ENCODE measurements around the gene CACNG8. TPM values are rescaled to one million over a fixed set of nuclear protein-coding genes. Genes with fewer than 3 reads are reported as not detected.

CACNG8 gene
- total and polyA plus RNA-seq, 5 donors from 2014 or later: not detected

- Histone ChIP-seq H3K27me3 (ENCODE audit: control insufficient read depth, insufficient read depth, low read length) (peaks cover 18% of the 10 kb centered on the region), H3K27ac (ENCODE audit: insufficient read depth, low read length, poor library complexity, severe bottlenecking) (no peak overlapping the region), H3K36me3 (ENCODE audit: control insufficient read depth, insufficient read depth, low read length) (no peaks in the 10 kb centered on the region), H3K4me3 (ENCODE audit: low read depth, low read length) (no peak overlapping the region), H3K4me1 (ENCODE audit: control insufficient read depth, insufficient read depth, low read length, poor library complexity, severe bottlenecking) (peaks cover 27% of the 10 kb centered on the region), H3K9me3 (ENCODE audit: control insufficient read depth in 2 of 2, low read length in 2 of 2) (peaks cover 0 to 4% of the 10 kb centered on the region in 2 experiments)
- Mint-ChIP-seq H3K4me1 (peaks cover 0 to 33% (median 19%) of the 10 kb centered on the region in 4 donors), H3K9me3 (peaks cover 0 to 8% (median 4%) of the 10 kb centered on the region in 7 donors), H3K4me3 (peak overlapping the region in 3 of 4 donors; percentile 61 to 67 (median 63)), H3K36me3 (peaks cover 8% of the 10 kb centered on the region), H3K27ac (no peak overlapping the region), H3K27me3 (peaks cover 46% of the 10 kb centered on the region)
- DNase-seq: no peak
- no peak for ATAC-seq (ENCODE audit: low read depth in 2 of 2)
Measured at GRCh38 chr19:53980539-53981375, 18.0 kb downstream of the CACNG8 start.

GRCh38 chr19:53981376-53981951, 18.7 kb downstream of the CACNG8 start:
- no peak overlapping the region for H3K4me3 ChIP-seq (ENCODE audit: low read depth, low read length)
- Mint-ChIP-seq H3K9me3 (peaks cover 0 to 8% (median 4%) of the 10 kb centered on the region in 7 donors), H3K27ac (no peak overlapping the region), H3K36me3 (peaks cover 8% of the 10 kb centered on the region), H3K27me3 (peaks cover 42% of the 10 kb centered on the region), H3K4me3 (peak overlapping the region in 3 of 4 donors; percentile 60 to 63 (median 61)), H3K4me1 (peaks cover 0 to 33% (median 19%) of the 10 kb centered on the region in 4 donors)
- ATAC-seq (ENCODE audit: low read depth in 2 of 2) (no peak), DNase-seq (no peak)
- H3K9me3 ChIP-seq (ENCODE audit: control insufficient read depth in 2 of 2, low read length in 2 of 2): peaks cover 0 to 4% of the 10 kb centered on the region in 2 experiments
- H3K4me1 ChIP-seq (ENCODE audit: control insufficient read depth, insufficient read depth, low read length, poor library complexity, severe bottlenecking): peaks cover 27% of the 10 kb centered on the region
- H3K36me3 ChIP-seq (ENCODE audit: control insufficient read depth, insufficient read depth, low read length): no peaks in the 10 kb centered on the region
- H3K27ac ChIP-seq (ENCODE audit: insufficient read depth, low read length, poor library complexity, severe bottlenecking): no peak overlapping the region
- peaks cover 16% of the 10 kb centered on the region for H3K27me3 ChIP-seq (ENCODE audit: control insufficient read depth, insufficient read depth, low read length)

- Histone ChIP-seq H3K36me3 (ENCODE audit: control insufficient read depth, insufficient read depth, low read length) (no peaks in the 10 kb centered on the region), H3K27ac (ENCODE audit: insufficient read depth, low read length, poor library complexity, severe bottlenecking) (no peak overlapping the region), H3K4me1 (ENCODE audit: control insufficient read depth, insufficient read depth, low read length, poor library complexity, severe bottlenecking) (peaks cover 27% of the 10 kb centered on the region), H3K9me3 (ENCODE audit: control insufficient read depth in 2 of 2, low read length in 2 of 2) (peaks cover 0 to 4% of the 10 kb centered on the region in 2 experiments), H3K27me3 (ENCODE audit: control insufficient read depth, insufficient read depth, low read length) (peaks cover 14% of the 10 kb centered on the region), H3K4me3 (ENCODE audit: low read depth, low read length) (no peak overlapping the region)
- Mint-ChIP-seq H3K9me3 (peaks cover 0 to 6% (median 4%) of the 10 kb centered on the region in 7 donors), H3K36me3 (peaks cover 8% of the 10 kb centered on the region), H3K4me1 (peaks cover 0 to 33% (median 19%) of the 10 kb centered on the region in 4 donors), H3K27ac (no peak overlapping the region), H3K4me3 (no peak overlapping the region), H3K27me3 (peaks cover 40% of the 10 kb centered on the region)
- DNase-seq (no peak), ATAC-seq (ENCODE audit: low read depth in 2 of 2) (no peak)
Measured at GRCh38 chr19:53982001-53982451, 19.3 kb downstream of the CACNG8 start.

- H3K27me3 Mint-ChIP-seq: peaks cover 34% of the 10 kb centered on the region
Measured at GRCh38 chr19:53982611-53983010, 19.9 kb downstream of the CACNG8 start.

GRCh38 chr19:53983457-53984289, 20.9 kb downstream of the CACNG8 start:
- Histone ChIP-seq H3K27me3 (ENCODE audit: control insufficient read depth, insufficient read depth, low read length) (peaks cover 6% of the 10 kb centered on the region), H3K36me3 (ENCODE audit: control insufficient read depth, insufficient read depth, low read length) (no peaks in the 10 kb centered on the region), H3K27ac (ENCODE audit: insufficient read depth, low read length, poor library complexity, severe bottlenecking) (no peak overlapping the region), H3K4me3 (ENCODE audit: low read depth, low read length) (no peak overlapping the region), H3K9me3 (ENCODE audit: control insufficient read depth in 2 of 2, low read length in 2 of 2) (no peaks in the 10 kb centered on the region), H3K4me1 (ENCODE audit: control insufficient read depth, insufficient read depth, low read length, poor library complexity, severe bottlenecking) (peaks cover 14% of the 10 kb centered on the region)
- ATAC-seq (ENCODE audit: low read depth in 2 of 2) (no peak), DNase-seq (no peak)
- H3K36me3 Mint-ChIP-seq: peaks cover 8% of the 10 kb centered on the region
- H3K9me3 Mint-ChIP-seq: peaks cover 0 to 6% (median 3%) of the 10 kb centered on the region in 7 donors
- no peak overlapping the region for H3K4me3 Mint-ChIP-seq
- H3K27me3 Mint-ChIP-seq: peaks cover 26% of the 10 kb centered on the region
- no peak overlapping the region for H3K27ac Mint-ChIP-seq
- H3K4me1 Mint-ChIP-seq: peaks cover 0 to 24% (median 13%) of the 10 kb centered on the region in 4 donors

More at GRCh38 chr19:53982611-53983010, 19.9 kb downstream of the CACNG8 start:
- Histone ChIP-seq H3K9me3 (ENCODE audit: control insufficient read depth in 2 of 2, low read length in 2 of 2) (no peaks in the 10 kb centered on the region), H3K36me3 (ENCODE audit: control insufficient read depth, insufficient read depth, low read length) (no peaks in the 10 kb centered on the region), H3K4me3 (ENCODE audit: low read depth, low read length) (no peak overlapping the region), H3K4me1 (ENCODE audit: control insufficient read depth, insufficient read depth, low read length, poor library complexity, severe bottlenecking) (peaks cover 23% of the 10 kb centered on the region), H3K27ac (ENCODE audit: insufficient read depth, low read length, poor library complexity, severe bottlenecking) (no peak overlapping the region), H3K27me3 (ENCODE audit: control insufficient read depth, insufficient read depth, low read length) (peaks cover 8% of the 10 kb centered on the region)
- H3K27ac Mint-ChIP-seq: no peak overlapping the region
- H3K4me1 Mint-ChIP-seq: peaks cover 0 to 30% (median 15%) of the 10 kb centered on the region in 4 donors
- ATAC-seq (ENCODE audit: low read depth in 2 of 2) (no peak), DNase-seq (no peak)
- peaks cover 0 to 6% (median 3%) of the 10 kb centered on the region in 7 donors for H3K9me3 Mint-ChIP-seq
- no peak overlapping the region for H3K4me3 Mint-ChIP-seq
- H3K36me3 Mint-ChIP-seq: peaks cover 8% of the 10 kb centered on the region

GRCh38 chr19:53985863-53986262, 23.1 kb downstream of the CACNG8 start:
- Histone ChIP-seq H3K27ac (ENCODE audit: insufficient read depth, low read length, poor library complexity, severe bottlenecking) (no peak overlapping the region), H3K4me1 (ENCODE audit: control insufficient read depth, insufficient read depth, low read length, poor library complexity, severe bottlenecking) (peaks cover 3% of the 10 kb centered on the region), H3K4me3 (ENCODE audit: low read depth, low read length) (no peak overlapping the region), H3K27me3 (ENCODE audit: control insufficient read depth, insufficient read depth, low read length) (no peaks in the 10 kb centered on the region), H3K9me3 (ENCODE audit: control insufficient read depth in 2 of 2, low read length in 2 of 2) (no peaks in the 10 kb centered on the region), H3K36me3 (ENCODE audit: control insufficient read depth, insufficient read depth, low read length) (no peaks in the 10 kb centered on the region)
- Mint-ChIP-seq H3K9me3 (peaks cover 0 to 4% (median 0%) of the 10 kb centered on the region in 7 donors), H3K4me1 (peaks cover 0 to 7% (median 3%) of the 10 kb centered on the region in 4 donors), H3K4me3 (no peak overlapping the region), H3K36me3 (no peaks in the 10 kb centered on the region), H3K27ac (no peak overlapping the region), H3K27me3 (peaks cover 10% of the 10 kb centered on the region)
- ATAC-seq (ENCODE audit: low read depth in 2 of 2): no peak
- DNase-seq: no peak

GRCh38 chr19:53988981-53989380, 26.2 kb downstream of the CACNG8 start:
- H3K4me3 Mint-ChIP-seq: no peak overlapping the region
- peaks cover 15% of the 10 kb centered on the region for H3K27me3 Mint-ChIP-seq
- Histone ChIP-seq H3K4me3 (ENCODE audit: low read depth, low read length) (no peak overlapping the region), H3K27me3 (ENCODE audit: control insufficient read depth, insufficient read depth, low read length) (no peaks in the 10 kb centered on the region), H3K9me3 (ENCODE audit: control insufficient read depth in 2 of 2, low read length in 2 of 2) (no peaks in the 10 kb centered on the region), H3K27ac (ENCODE audit: insufficient read depth, low read length, poor library complexity, severe bottlenecking) (no peak overlapping the region), H3K4me1 (ENCODE audit: control insufficient read depth, insufficient read depth, low read length, poor library complexity, severe bottlenecking) (no peaks in the 10 kb centered on the region), H3K36me3 (ENCODE audit: control insufficient read depth, insufficient read depth, low read length) (no peaks in the 10 kb centered on the region)
- no peak overlapping the region for H3K27ac Mint-ChIP-seq
- no peaks in the 10 kb centered on the region for H3K9me3 Mint-ChIP-seq
- H3K36me3 Mint-ChIP-seq: no peaks in the 10 kb centered on the region
- H3K4me1 Mint-ChIP-seq: peaks cover 0 to 5% (median 0%) of the 10 kb centered on the region in 4 donors
- ATAC-seq (ENCODE audit: low read depth in 2 of 2): no peak
- no peak for DNase-seq
